Measurements from ENCODE around the gene ADRM1. TPM values are rescaled to one million over a fixed set of nuclear protein-coding genes. Genes with fewer than 3 reads are reported as not detected.

ADRM1 gene
- polyA plus RNA-seq, 1 experiment = 58.5 TPM

GRCh38 chr20:62344782-62345181 is 42.0 kb downstream of the ADRM1 start:
- ChIA-PET CTCF (interaction anchor here (0.9 to 1.5 kb wide), 4 partner anchors 21 to 43 kb away, joined by 3 to 6 read pairs (median 4); no protein-coding TSS in a partner anchor), POLR2A (interaction anchor here (0.5 to 1.5 kb wide), 8 partner anchors 12 to 42 kb away, joined by 3 to 6 read pairs (median 4); partner anchors contain the start of gene RPS21)
- TF ChIP-seq CTCF (IDR thresholded peaks at IDR 0.05; ENCODE audit: low read depth, low read length) = no peak
- Histone ChIP-seq H3K9me3 (ENCODE audit: control insufficient read depth, insufficient read depth, low read length) (peaks cover 11% of the 10 kb centered on the region), H3K4me3 (ENCODE audit: low read depth, low read length) (no peak overlapping the region), H3K27ac (ENCODE audit: low read depth, low read length) (no peak overlapping the region), H3K27me3 (ENCODE audit: control insufficient read depth, insufficient read depth, low read length) (no peaks in the 10 kb centered on the region)
- peak; percentile 88 for DNase-seq (ENCODE audit: low read depth, low spot score)

GRCh38 chr20:62345681-62346370 is 43.0 kb downstream of the ADRM1 start:
- TF ChIP-seq CTCF (IDR thresholded peaks at IDR 0.05; ENCODE audit: low read depth, low read length) = no peak
- no peak overlapping the region for H3K27ac ChIP-seq (ENCODE audit: low read depth, low read length)
- no peaks in the 10 kb centered on the region for H3K27me3 ChIP-seq (ENCODE audit: control insufficient read depth, insufficient read depth, low read length)
- DNase-seq (ENCODE audit: low read depth, low spot score) = no peak
- ChIA-PET CTCF (interaction anchor here (0.9 kb wide), 1 partner anchor 23 kb away, joined by 3 read pairs; no protein-coding TSS in a partner anchor), POLR2A (no interaction called here)
- H3K9me3 ChIP-seq (ENCODE audit: control insufficient read depth, insufficient read depth, low read length) = peaks cover 11% of the 10 kb centered on the region
- H3K4me3 ChIP-seq (ENCODE audit: low read depth, low read length) = no peak overlapping the region

- POLR2A ChIA-PET = no interaction called here
- Histone ChIP-seq H3K27me3 (ENCODE audit: control insufficient read depth, insufficient read depth, low read length) (no peaks in the 10 kb centered on the region), H3K4me3 (ENCODE audit: low read depth, low read length) (no peak overlapping the region), H3K27ac (ENCODE audit: low read depth, low read length) (no peak overlapping the region), H3K9me3 (ENCODE audit: control insufficient read depth, insufficient read depth, low read length) (peaks cover 6% of the 10 kb centered on the region)
- no peak for DNase-seq (ENCODE audit: low read depth, low spot score)
- CTCF ChIA-PET = no interaction called here
- no peak for TF ChIP-seq CTCF (IDR thresholded peaks at IDR 0.05; ENCODE audit: low read depth, low read length)
Observed at GRCh38 chr20:62346398-62347150, 43.8 kb downstream of the ADRM1 start.

- DNase-seq (ENCODE audit: low read depth, low spot score) = no peak
- no peak for TF ChIP-seq CTCF (IDR thresholded peaks at IDR 0.05; ENCODE audit: low read depth, low read length)
- CTCF ChIA-PET = no interaction called here
- Histone ChIP-seq H3K4me3 (ENCODE audit: low read depth, low read length) (no peak overlapping the region), H3K27ac (ENCODE audit: low read depth, low read length) (no peak overlapping the region), H3K27me3 (ENCODE audit: control insufficient read depth, insufficient read depth, low read length) (no peaks in the 10 kb centered on the region), H3K9me3 (ENCODE audit: control insufficient read depth, insufficient read depth, low read length) (peaks cover 6% of the 10 kb centered on the region)
- POLR2A ChIA-PET = no interaction called here
Observed at GRCh38 chr20:62347151-62347404, 44.3 kb downstream of the ADRM1 start.

GRCh38 chr20:62347445-62347844 is 44.6 kb downstream of the ADRM1 start:
- Histone ChIP-seq H3K9me3 (ENCODE audit: control insufficient read depth, insufficient read depth, low read length) (peaks cover 6% of the 10 kb centered on the region), H3K4me3 (ENCODE audit: low read depth, low read length) (no peak overlapping the region), H3K27me3 (ENCODE audit: control insufficient read depth, insufficient read depth, low read length) (no peaks in the 10 kb centered on the region), H3K27ac (ENCODE audit: low read depth, low read length) (no peak overlapping the region)
- no peak for TF ChIP-seq CTCF (IDR thresholded peaks at IDR 0.05; ENCODE audit: low read depth, low read length)
- CTCF ChIA-PET = no interaction called here
- no peak for DNase-seq (ENCODE audit: low read depth, low spot score)
- POLR2A ChIA-PET = no interaction called here

Data from AG04450 (cell line).